ENCODE data around the gene NKAIN2.
"Not testable (repeated sequence)": the region's sequence is repeated elsewhere in the genome, so short reads cannot be mapped to it uniquely, and the experiment has no call there.

Gene NKAIN2

DNA sequence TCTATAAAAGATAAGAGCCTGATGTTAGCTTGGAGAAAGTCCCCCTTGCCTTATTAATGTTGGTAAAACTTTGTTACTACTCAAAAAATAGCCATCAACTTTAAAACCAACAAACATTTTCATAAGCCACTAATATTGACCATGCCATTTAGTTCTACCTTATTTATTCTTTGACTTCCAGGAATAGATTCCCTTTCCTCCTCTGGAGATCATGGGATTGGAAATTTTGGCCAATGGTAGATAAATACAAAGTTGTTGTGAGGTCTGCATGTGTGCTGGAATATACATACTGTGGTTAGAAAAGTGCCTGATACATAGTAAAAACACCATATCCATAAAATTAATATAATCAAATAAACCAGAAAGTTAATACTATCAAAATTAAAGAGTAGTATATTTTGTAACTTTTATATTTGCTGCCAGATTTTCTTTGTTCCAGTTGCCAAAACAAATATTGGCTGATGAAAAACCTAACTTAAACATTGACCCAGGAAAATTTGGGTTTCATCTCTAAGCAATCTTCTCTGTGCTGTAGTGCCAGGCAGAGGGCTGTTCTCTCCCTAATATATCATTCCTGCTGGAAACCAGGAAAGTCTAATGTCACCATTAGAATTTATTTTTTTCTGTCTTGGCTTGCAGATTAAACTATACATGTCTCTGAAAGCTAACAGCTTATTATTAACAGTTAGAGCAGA lies 169.1 kb downstream of the NKAIN2 start:
- no peak for DNase-seq

DNA sequence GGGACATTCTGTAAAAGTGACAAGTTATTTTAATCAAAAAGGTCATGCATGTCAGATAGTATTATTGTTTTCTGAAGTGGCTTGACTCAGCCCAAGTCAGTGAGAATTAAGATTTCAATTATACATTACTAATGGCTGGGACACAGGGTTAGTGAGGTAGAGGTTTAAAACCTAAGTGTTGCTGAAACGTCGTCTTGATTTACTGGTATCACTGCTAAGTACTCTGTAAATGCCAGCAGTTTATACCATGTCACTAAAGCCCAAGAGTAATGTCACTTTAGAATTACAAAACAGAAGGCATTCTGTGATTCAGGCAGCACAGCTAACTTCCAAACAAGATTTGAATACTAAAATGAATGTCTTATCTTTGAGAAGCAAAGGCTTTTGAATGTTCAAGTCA lies 176.6 kb downstream of the NKAIN2 start:
- no peak for DNase-seq

DNA sequence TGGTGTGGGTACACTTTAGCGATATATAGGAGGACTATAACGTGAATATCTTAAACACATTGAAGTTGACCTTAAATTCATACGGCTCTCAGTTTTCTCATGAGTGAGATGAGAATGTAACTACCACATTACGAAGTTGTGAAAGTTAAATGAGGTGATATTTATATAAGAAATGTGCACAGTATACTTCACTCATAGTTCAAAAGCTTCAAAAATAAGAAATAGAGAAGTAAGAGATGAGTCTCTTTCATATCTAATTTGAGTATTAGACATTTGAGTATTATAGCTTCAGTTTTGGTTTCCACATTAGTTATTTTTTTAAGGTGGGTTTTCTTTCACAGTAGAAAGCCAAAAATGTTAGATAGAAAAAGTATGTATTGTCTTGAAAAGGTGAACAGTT lies 183.3 kb downstream of the NKAIN2 start:
- no peak for DNase-seq

DNA sequence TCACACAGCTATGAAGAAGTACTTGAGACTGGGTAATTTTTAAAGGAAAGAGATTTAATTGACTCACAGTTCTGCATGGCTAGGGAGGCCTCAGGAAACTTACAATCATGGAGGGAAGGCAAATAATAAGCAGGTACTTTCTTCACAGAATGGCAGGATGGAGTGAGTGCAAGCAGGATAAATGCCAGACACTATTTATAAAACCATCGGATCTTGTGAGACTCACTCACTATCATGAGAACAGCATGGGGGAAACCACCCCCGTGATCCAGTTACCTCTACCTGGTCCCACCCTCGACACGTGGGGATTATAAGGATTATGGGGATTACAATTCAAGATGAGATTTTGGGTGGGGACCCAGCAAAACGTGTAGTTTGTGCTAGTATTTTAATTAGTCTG lies 186.3 kb downstream of the NKAIN2 start:
- not testable (repeated sequence) for DNase-seq

DNA sequence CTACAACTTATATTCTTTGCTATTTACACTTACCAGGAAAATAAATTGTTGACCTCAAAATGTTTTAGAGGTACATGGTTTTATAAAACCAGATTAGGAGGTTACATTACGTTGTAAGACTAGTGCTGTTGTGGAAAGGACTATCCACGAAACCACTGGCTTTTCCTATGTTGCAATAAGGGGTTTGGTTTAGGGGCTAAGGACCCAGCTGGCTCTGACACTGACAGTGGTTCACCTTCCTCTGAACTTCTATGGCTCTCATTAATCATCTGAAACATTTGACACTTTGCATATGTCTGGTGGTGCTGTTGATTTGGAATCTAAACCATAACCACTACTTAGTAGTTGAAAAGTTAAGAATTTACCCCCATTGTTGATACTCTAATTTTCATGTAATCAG lies 186.7 kb downstream of the NKAIN2 start:
- no peak for DNase-seq

DNA sequence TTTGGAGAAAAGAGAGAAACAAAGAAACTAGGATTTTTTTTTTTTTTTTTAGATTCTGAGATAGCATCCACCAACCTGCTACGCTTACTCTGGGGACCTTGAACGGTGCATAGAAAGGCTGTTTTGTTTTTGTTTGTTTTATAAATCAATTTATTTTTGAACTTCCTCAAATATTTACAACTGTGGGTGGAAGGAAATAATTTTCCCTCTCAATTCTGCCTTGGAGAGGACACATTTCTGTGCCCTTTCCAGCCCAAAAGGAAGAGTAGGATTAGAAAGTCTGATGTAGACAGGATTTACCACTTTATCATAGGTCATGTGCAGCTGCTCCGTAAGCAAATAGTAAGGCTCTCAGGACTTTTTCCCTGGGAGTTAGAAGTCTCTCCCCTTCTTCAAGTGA lies 190.5 kb downstream of the NKAIN2 start:
- DNase-seq = no peak

DNA sequence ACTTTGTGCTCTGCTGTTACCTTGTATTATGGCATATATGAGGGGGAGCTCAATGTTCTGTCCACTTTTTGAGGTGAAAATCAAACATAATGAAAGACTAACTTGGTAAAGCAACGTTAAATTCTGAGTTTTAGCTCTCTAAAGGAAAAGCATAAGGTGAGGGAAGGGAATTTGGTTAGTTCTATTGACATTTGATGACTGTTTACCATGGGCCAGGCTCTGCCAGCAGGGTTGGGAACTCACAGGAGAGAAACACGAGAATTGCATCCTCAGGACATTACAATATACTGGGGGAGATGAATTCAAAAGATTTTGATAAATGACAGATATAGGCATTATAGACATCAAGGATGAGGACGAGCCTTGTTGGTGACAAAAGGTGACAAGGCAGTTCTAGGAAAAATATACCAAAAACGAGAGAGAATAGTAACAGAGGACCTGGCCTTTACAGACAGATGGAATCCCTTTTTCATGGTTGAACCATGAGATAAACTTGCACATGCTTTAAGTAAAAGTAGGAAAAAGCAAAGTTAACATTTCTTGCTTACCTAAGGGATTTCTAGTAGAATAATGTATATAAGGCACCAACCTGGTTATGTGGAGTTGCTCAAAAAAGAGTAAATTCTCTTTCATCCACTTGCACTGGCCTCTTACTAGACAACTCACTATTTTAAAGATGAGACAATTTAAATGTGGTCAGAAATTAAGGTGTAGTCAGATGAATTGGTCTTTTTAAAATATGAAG lies 191.4 kb downstream of the NKAIN2 start:
- no peak for DNase-seq

DNA sequence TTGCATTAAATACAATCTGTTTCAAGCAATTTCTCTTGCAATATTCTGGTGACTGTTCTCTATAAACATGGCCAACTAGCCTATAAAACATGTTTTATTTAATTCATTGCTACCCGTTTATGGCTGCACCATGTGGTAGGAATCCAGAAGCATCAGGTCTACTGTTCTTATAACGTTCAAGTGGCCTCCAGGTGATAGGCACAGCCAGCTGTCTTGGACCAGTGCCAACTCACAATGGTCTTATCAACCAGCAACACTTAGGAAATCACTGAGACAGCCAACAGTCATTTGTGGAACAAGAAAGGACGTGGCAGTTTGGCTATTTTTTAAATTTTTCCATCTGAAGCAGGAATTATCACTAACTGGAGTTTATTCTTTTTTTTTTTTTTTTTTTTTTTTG lies 193.6 kb downstream of the NKAIN2 start:
- no peak for DNase-seq

DNA sequence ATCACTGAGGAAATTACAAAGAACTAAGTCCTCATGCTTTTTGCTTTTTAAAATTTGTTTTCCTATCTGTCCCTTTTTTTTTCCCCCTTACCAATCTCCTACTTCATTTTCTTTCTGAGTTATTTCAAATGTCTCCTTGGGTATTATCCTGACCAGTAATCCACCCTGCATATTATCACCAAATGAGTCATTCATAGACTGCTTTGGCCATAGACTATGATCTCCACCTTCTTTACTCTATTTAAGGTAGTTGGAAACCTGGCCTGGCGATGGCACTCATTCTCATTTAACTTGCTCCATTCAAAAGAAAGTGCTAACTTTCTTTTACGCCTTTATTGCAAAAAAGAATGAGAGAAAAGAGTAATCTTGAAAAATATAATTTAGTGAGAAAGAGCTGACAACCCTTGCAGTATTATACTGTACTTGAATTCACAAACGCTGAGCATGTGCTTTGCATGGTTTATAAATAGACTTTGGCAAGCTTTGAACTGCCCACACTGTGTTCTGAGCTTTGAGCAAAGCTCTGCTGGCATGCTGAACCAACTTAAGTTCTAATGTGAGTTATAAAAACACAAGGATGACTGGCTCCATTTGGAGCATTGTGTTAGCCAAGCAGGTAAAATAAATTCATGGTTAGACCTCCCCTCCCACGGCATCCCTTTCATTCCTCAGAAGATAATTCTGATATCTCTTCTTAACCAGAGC lies 198.9 kb downstream of the NKAIN2 start:
- DNase-seq = no peak

DNA sequence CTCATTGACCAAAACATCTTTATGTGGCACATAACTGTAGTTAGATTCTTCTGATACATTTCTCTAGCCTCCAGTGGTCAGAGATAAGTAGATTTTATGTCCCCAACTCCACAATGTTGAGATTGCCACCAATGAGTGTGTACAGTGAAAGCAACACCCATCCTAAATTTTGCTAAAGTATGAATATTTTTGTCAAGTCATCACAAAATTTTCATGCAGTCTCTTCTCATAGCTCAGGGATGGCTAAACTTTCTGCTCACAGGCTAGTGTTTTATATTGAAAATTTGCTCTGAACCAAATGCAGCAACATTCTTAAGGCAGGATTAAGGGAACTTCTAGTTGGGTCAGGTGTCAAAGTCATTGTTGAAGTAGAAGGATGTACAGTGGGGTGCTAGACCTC lies 203.6 kb downstream of the NKAIN2 start:
- no peak for DNase-seq

DNA sequence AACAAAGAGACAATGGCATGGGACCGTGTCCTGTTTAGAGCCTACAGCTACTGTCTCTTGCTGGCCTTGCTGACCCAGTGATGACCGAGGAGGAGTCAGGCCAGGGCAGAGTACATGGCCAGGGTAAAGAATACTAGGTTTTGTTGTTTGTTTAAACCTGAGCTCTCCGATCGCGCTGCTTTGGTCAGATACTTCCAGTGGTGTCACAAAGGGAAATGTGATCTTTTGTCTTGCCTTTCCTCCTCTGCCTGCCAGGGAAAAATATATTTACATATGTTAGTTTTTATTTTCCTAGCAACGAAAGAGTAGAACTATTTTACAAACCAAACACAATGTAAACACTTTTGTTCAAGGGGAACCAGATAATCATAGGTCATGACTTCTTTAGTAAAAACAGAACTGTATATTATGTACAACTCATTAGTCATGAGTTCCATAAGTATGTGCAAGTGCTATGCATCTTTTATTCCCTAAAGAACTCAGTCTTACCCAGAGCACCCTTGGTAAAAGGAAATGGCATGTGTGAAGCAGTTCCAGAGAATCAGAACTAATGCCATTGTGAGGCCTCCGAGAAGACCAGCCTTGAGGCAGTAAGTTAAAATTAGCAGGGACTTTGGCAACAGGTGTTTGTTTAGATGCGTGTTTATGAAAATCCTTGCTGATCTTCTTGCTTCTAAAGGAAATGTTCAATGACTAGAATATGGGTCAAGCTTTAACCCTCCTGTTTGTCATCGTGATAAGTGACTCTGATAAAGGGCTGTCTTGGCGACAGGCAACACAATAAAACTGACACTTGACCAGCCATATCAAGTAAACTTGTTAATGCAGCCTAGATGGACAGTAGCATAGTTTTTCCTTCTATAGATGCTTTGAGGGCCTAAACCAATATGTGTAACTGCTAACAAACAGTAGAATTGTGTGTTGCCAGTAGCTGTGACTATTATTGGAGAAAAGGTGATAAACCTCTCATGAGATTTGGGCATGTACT lies 204.6 kb downstream of the NKAIN2 start:
- no peak for DNase-seq

DNA sequence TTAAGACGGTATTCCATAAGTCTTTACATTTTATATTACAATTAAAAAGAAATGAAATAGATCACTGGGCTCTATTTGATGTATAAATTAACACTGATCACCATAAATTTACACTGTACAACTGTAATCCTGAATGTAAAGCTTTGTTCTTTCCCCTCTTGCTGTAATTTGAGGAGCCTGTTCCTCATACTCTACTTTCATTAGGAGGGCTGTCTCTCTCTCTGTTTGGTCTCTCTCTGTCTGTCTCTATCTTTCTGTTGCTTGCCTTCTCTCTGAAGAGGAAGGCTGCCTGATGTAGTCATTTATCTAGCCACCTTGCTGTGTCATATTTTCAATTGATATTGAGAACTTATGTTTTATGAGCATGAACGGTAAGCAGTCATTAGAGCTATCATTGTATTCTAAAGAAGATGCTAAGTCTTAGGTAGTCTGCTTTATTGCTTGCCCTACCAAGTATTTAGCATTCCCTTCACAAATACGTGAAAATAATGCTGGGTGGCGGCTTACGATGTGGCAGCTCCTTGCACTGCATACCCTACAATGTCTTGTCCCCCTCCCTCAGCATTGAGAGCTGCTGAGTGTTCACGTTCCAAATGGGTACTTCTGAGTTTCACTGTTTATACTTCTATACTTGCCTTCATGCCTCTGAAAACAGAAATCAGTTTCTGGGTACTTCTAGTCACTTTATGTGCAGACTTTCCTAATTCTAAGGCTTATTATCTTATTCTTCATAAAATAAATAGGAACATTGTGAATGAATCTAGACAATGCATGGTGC lies 205.5 kb downstream of the NKAIN2 start:
- DNase-seq = no peak

DNA sequence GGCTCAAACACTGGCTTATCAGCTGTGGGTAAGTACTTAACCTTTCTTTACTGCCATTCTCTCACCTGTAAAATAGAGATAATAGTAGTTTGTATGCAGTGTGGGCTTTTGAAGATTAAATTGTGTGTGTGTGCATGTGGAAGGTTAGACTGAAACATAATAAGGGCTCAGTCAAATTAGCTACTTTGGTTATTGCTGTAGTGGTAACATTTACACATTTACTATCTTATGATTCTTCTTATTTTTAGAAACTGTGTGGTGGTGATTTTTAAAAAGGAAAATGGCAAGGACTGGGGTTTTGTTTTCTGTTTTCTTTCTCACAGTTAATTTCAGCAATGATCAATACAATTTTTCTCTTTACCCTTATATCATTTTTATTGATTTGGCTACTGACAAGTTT lies 206.9 kb downstream of the NKAIN2 start:
- no peak for DNase-seq

DNA sequence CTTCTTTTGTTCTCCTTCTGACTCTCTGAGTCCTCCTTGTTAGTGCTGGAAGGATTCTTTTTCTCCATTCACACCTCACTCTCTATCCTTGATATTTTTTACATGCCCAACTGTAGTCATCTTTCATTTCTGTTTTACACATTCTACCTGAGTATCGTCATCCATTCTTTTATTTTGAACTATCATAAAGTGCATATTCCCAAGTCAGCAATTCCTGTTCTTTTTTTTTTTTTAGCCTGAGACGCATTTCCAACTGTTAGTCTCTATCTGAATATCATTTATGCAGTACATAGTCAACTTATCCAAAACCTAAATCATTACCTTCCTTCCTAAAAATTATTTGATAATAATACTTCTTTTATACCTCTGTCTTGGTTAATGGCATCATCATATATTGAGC lies 207.5 kb downstream of the NKAIN2 start:
- no peak for DNase-seq

DNA sequence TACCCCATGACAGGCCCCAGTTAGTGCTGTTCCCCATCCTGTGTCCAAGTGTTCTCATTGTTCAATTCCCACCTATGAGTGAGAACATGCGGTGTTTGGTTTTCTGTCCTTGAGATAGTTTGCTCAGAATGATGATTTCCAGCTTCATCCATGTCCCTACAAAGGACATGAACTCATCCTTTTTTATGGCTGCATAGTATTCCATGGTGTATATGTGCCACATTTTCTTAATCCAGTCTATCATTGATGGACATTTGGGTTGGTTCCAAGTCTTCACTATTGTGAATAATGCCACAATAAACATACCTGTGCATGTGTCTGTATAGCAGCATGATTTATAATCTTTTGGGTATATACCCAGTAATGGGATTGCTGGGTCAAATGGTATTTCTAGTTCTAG lies 218.4 kb downstream of the NKAIN2 start:
- not testable (repeated sequence) for DNase-seq

DNA sequence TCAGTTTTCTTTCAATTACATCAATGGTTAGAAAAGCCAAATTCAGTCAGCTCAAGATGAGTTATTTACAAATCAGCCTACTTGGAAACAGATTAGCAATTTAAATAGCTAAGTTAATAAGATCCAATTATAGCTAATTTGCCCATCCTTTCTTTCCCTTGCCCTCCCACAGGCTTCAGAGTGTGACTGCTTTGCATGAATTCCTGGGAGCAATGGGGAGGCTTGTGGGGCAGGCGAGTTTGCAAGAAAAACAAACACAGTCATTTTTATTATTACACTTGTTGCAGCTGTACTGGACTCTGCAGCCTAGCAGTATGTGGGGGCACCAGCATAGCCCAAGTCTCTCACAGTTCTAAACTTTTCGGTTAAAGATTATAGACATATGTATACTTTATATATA lies 219.0 kb downstream of the NKAIN2 start:
- no peak for DNase-seq

DNA sequence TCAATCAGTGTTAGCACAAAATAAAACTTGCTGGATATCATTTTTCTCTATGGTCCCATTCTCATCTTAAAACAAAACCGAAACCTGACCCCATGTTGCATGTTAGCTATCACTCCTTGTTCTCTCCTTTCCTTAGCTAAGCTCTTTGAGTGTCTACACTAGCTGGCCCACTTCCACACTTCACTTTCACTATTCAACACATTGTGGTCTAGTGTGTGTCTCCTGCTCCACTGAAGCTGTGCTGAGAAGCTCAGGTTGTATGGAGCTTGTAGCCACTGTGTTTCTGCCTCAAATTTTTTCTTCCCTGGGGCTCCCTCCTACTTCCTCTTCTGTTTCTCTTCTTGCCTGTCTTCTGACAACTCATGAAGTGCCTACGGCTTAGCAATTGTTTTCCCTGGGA lies 223.0 kb downstream of the NKAIN2 start:
- no peak for DNase-seq

DNA sequence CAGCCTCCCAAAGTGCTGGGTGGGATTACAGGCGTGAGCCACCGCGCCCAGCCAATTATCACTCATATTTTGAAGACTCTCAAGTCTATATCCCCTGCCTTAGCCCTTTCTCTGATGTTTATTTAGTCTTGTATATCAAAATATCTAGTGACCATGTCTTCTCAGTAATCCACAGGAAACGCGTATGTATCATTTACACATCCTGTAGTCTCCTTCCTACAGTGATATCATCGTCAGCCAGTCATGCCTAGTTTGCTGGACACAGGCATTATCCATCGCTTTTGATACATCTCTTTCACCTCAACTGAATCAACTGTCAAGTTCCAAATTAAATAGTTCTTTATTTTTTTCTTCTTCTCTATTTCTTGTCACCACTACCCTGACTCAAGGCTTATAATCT lies 223.7 kb downstream of the NKAIN2 start:
- no peak for DNase-seq

DNA sequence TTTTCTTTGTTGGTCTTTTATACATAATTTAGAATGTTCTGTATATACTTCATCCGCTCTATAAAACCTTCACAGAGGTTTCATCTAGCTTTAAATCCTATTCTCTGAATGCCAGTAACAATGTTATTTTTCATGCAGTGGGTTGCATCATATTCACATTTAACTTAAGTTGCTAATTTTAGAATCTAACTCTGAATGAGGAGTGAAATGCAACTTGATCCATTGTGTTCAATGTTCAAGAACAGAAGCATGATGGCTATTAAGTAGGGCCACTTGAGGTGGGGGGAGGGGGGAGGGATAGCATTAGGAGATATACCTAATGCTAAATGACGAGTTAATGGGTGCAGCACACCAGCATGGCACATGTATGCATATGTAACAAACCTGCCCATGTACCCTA lies 224.5 kb downstream of the NKAIN2 start:
- no peak for DNase-seq

DNA sequence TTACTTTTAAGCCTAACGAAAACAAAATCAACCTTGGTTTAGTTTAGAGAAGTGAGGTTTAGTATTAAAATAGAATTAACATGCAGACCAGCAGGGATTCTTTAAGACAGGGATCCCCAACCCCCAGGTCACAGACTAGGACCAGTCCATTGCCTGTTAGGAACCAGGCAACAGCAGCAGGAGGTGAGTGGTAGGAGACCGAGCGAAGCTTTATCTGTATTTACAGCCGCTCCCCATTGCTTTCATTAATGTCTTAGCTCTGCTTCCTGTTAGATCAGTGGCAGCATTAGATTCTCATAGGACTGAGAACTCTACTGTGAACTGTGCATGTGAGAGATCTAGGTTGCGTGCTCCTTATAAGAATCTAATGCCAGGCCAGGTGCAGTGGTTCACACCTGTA lies 225.9 kb downstream of the NKAIN2 start:
- no peak for DNase-seq

DNA sequence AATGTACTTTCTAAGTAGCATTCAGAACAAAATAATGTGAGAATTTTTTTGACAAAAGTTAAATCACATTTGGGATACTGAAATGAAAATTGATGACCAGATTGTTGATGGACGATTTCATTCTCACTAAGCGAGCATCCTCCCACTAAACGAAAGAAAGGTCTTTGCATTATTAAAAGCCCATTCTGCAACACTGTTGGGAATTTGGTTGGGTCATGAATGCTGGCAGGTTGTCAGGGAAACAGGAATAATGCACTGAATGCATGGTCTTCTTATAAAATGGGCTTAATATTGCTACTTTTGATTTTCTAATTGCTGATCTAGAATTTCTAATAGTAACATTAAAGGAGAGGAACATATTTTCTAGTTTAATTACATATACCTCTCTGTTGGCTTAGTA lies 229.8 kb downstream of the NKAIN2 start:
- DNase-seq = no peak

DNA sequence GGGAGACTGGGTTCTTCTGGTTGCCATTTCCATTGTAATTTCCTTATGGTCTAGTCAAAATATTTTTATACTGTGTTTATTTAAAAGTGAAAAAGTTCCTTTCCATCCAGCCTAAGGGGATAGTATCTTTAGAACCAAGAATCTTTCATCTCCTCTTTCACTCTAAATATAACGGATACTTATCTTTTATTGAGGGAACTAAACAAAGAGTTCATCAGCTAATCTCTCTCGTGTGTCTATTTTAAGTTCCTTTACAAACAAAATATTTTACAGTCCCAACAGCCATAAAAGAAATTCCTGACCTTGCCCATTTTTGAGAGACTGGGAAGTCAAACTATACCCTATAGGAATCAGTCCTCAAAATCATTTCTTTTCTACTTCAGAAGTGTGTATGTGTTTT lies 232.7 kb downstream of the NKAIN2 start:
- no peak for DNase-seq

All from CD4-positive, alpha-beta T cell treated with Interleukin-6 for 4 hours (primary cell).